NT2/D1 (cell line): ENCODE results near the gene DDAH1.

Source experiments
- DNase-seq: peaks from one replicate; pipeline ENCODE4 v3.0.0-alpha.2; 2011; ENCODE audit warnings: low read depth, low spot score
- H3K27me3 ChIP-seq: 2 replicates; pipeline ENCODE4 v1.6.0; 2011; ENCODE audit warnings: mild to moderate bottlenecking; ENCODE audit not compliant: insufficient read length, insufficient read depth
- H3K36me3 ChIP-seq: 2 replicates; pipeline ENCODE4 v1.6.1; 2011; ENCODE audit warnings: mild to moderate bottlenecking, low read length, mixed read lengths; ENCODE audit not compliant: insufficient read depth, insufficient read length
- H3K4me1 ChIP-seq: 2 replicates; pipeline ENCODE4 v1.5.1; 2011; ENCODE audit not compliant: insufficient read depth, insufficient read length
- H3K4me3 ChIP-seq: 2 replicates; pipeline ENCODE4 v1.5.1; 2011; ENCODE audit warnings: low read depth; ENCODE audit not compliant: insufficient read length
- H3K9ac ChIP-seq: 2 replicates; pipeline ENCODE4 v1.6.0; 2011; ENCODE audit warnings: low read depth; ENCODE audit not compliant: insufficient read length
- H3K9me3 ChIP-seq: 2 replicates; pipeline ENCODE4 v1.5.1; 2011; ENCODE audit warnings: mild to moderate bottlenecking, low read length; ENCODE audit not compliant: insufficient read depth
- SUZ12 ChIP-seq: IDR thresholded peaks from 2 replicates; pipeline ENCODE4 v1.6.1; 2011; ENCODE audit not compliant: insufficient read length, insufficient read depth; ENCODE audit errors: extremely low read depth
- YY1 ChIP-seq: IDR thresholded peaks from 2 replicates; pipeline ENCODE4 v1.6.1; 2011; ENCODE audit not compliant: insufficient read length, insufficient read depth
- ZNF274 ChIP-seq: IDR thresholded peaks from 2 replicates; pipeline ENCODE4 v1.6.1; 2011; ENCODE audit warnings: mild to moderate bottlenecking, low read depth, low read length

The DDAH1 gene

GRCh38 chr1:85462931-85463649 lies 1.9 kb downstream of the DDAH1 start:
- H3K36me3 ChIP-seq, result no peaks in the 10 kb centered on the region
- TF ChIP-seq SUZ12 (no peak), ZNF274 (no peak), YY1 (no peak)
- H3K4me3 ChIP-seq, result no peak overlapping the region
- no peak for DNase-seq
- peaks cover 41% of the 10 kb centered on the region for H3K27me3 ChIP-seq
- H3K9me3 ChIP-seq, result no peaks in the 10 kb centered on the region
- no peak overlapping the region for H3K9ac ChIP-seq
- no peaks in the 10 kb centered on the region for H3K4me1 ChIP-seq

GRCh38 chr1:85461216-85461918 lies 3.6 kb downstream of the DDAH1 start:
- DNase-seq, result no peak
- Histone ChIP-seq H3K9ac (no peak overlapping the region), H3K36me3 (no peaks in the 10 kb centered on the region), H3K4me3 (no peak overlapping the region), H3K9me3 (no peaks in the 10 kb centered on the region), H3K27me3 (peaks cover 39% of the 10 kb centered on the region), H3K4me1 (no peaks in the 10 kb centered on the region)
- TF ChIP-seq SUZ12, result no peak
- TF ChIP-seq ZNF274, result no peak
- no peak for TF ChIP-seq YY1

- no peaks in the 10 kb centered on the region for H3K4me1 ChIP-seq
- DNase-seq, result no peak
- peaks cover 32% of the 10 kb centered on the region for H3K27me3 ChIP-seq
- no peak overlapping the region for H3K4me3 ChIP-seq
- H3K9ac ChIP-seq, result no peak overlapping the region
- H3K9me3 ChIP-seq, result no peaks in the 10 kb centered on the region
- no peak for TF ChIP-seq ZNF274
- H3K36me3 ChIP-seq, result no peaks in the 10 kb centered on the region
Observed at GRCh38 chr1:85460555-85461088, 4.3 kb downstream of the DDAH1 start.

- peaks cover 19% of the 10 kb centered on the region for H3K27me3 ChIP-seq
- no peak overlapping the region for H3K9ac ChIP-seq
- no peak overlapping the region for H3K4me3 ChIP-seq
- DNase-seq, result no peak
- no peaks in the 10 kb centered on the region for H3K36me3 ChIP-seq
- H3K4me1 ChIP-seq, result no peaks in the 10 kb centered on the region
- no peaks in the 10 kb centered on the region for H3K9me3 ChIP-seq
- TF ChIP-seq SUZ12 (no peak), ZNF274 (no peak)
Observed at GRCh38 chr1:85459290-85459689, 5.7 kb downstream of the DDAH1 start.

GRCh38 chr1:85454214-85454613 lies 10.7 kb downstream of the DDAH1 start:
- no peaks in the 10 kb centered on the region for H3K27me3 ChIP-seq
- DNase-seq, result no peak
- TF ChIP-seq YY1, result no peak
- no peak for TF ChIP-seq SUZ12
- TF ChIP-seq ZNF274, result no peak
- no peak overlapping the region for H3K9ac ChIP-seq
- no peak overlapping the region for H3K4me3 ChIP-seq
- H3K4me1 ChIP-seq, result no peaks in the 10 kb centered on the region
- no peaks in the 10 kb centered on the region for H3K36me3 ChIP-seq
- no peaks in the 10 kb centered on the region for H3K9me3 ChIP-seq

- no peaks in the 10 kb centered on the region for H3K4me1 ChIP-seq
- H3K9ac ChIP-seq, result no peak overlapping the region
- no peaks in the 10 kb centered on the region for H3K9me3 ChIP-seq
- no peak overlapping the region for H3K4me3 ChIP-seq
- DNase-seq, result no peak
- no peaks in the 10 kb centered on the region for H3K27me3 ChIP-seq
- TF ChIP-seq SUZ12 (no peak), YY1 (no peak), ZNF274 (no peak)
- no peaks in the 10 kb centered on the region for H3K36me3 ChIP-seq
Observed at GRCh38 chr1:85453640-85454194, 11.2 kb downstream of the DDAH1 start.

- TF ChIP-seq SUZ12 (no peak), YY1 (no peak), ZNF274 (no peak)
- Histone ChIP-seq H3K36me3 (no peaks in the 10 kb centered on the region), H3K9ac (no peak overlapping the region), H3K27me3 (no peaks in the 10 kb centered on the region), H3K4me1 (no peaks in the 10 kb centered on the region), H3K9me3 (no peaks in the 10 kb centered on the region), H3K4me3 (no peak overlapping the region)
- no peak for DNase-seq
Observed at GRCh38 chr1:85452948-85453347, 12.0 kb downstream of the DDAH1 start.
